ENCODE measurements around the gene RSU1. TPM values are rescaled to one million over a fixed set of nuclear protein-coding genes. Genes with fewer than 3 reads are reported as not detected.

Gene RSU1
- total RNA-seq, 1 donor from 2014 or later: 142 TPM

DNA sequence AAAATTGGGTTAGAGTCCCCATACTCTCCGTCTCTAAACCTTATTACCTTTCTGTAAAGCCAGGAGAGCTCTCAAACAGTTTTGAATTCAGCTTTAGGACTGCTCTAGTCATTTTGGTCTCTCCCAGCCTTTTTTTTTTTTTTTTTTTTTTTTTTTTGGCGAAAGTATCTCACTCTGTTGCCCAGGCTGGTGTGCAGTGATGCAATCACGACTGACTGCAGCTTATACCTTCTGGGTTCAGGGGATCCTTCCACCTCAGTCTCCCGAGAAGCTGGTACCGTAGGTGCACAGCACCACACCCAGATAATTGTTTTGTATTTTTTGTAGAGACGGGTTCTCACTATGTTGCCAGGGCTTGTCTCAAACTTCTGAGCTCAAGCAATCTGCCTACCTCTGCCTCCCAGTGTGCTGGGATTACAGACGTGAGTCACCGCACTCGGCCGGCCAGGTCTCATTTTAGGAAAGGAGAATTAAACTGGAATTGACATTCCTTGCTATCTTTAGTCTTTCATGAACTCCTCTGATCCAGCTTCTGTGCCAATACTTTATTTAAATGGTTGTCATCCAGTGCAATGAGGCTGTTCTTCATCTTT is 31.4 kb upstream of the RSU1 start:
- H2AFZ ChIP-seq (ENCODE audit: low read depth, low read length): no peak overlapping the region
- DNase-seq (ENCODE audit: low read depth) (peak; percentile 52), FAIRE-seq (peak; percentile 49)
- H3K4me2 ChIP-seq (ENCODE audit: low read length): peak overlapping the region; percentile 51
- H3K4me3 ChIP-seq (ENCODE audit: insufficient read depth, low read depth, low read length): no peak overlapping the region
- H3K9me3 ChIP-seq (ENCODE audit: insufficient read depth, low read depth, low read length): no peaks in the 10 kb centered on the region
- TF ChIP-seq CTCF (IDR thresholded peaks at IDR 0.05; ENCODE audit: insufficient read depth, low read depth, low read length) (no peak), EZH2 (IDR thresholded peaks at IDR 0.05; ENCODE audit: insufficient read depth, low read length) (no peak)
- H3K27ac Mint-ChIP-seq (ENCODE audit: unreplicated experiment): peak overlapping the region; percentile 38
- H3K27me3 ChIP-seq (ENCODE audit: insufficient read depth, low read length): no peaks in the 10 kb centered on the region
- H3K4me3 Mint-ChIP-seq (ENCODE audit: unreplicated experiment): peak overlapping the region; percentile 11
- H3K36me3 Mint-ChIP-seq (ENCODE audit: low read depth, unreplicated experiment): no peaks in the 10 kb centered on the region
- no peaks in the 10 kb centered on the region for H4K20me1 ChIP-seq (ENCODE audit: insufficient read depth, low read length)
- peaks cover 11% of the 10 kb centered on the region for H3K4me1 ChIP-seq (ENCODE audit: insufficient read depth, low read length)
- H3K79me2 ChIP-seq (ENCODE audit: insufficient read depth, low read length): no peaks in the 10 kb centered on the region
- no peaks in the 10 kb centered on the region for H3K9me3 Mint-ChIP-seq (ENCODE audit: unreplicated experiment)
- peaks cover 23% of the 10 kb centered on the region for H3K4me1 Mint-ChIP-seq (ENCODE audit: low read depth, unreplicated experiment)
- H3K9ac ChIP-seq (ENCODE audit: low read length): peak overlapping the region; percentile 20
- peak overlapping the region; percentile 31 for H3K27ac ChIP-seq (ENCODE audit: low read depth, low read length)
- H3K36me3 ChIP-seq (ENCODE audit: insufficient read depth, low read length): no peaks in the 10 kb centered on the region
- H3K27me3 Mint-ChIP-seq (ENCODE audit: low read depth, unreplicated experiment): no peaks in the 10 kb centered on the region

- H3K27me3 Mint-ChIP-seq (ENCODE audit: low read depth, unreplicated experiment): no peaks in the 10 kb centered on the region
- H3K4me3 Mint-ChIP-seq (ENCODE audit: unreplicated experiment): no peak overlapping the region
- H3K9ac ChIP-seq (ENCODE audit: low read length): no peak overlapping the region
- H3K4me3 ChIP-seq (ENCODE audit: insufficient read depth, low read depth, low read length): no peak overlapping the region
- no peaks in the 10 kb centered on the region for H3K36me3 ChIP-seq (ENCODE audit: insufficient read depth, low read length)
- no peaks in the 10 kb centered on the region for H3K36me3 Mint-ChIP-seq (ENCODE audit: low read depth, unreplicated experiment)
- H4K20me1 ChIP-seq (ENCODE audit: insufficient read depth, low read length): no peaks in the 10 kb centered on the region
- H3K9me3 ChIP-seq (ENCODE audit: insufficient read depth, low read depth, low read length): no peaks in the 10 kb centered on the region
- H3K27ac Mint-ChIP-seq (ENCODE audit: unreplicated experiment): no peak overlapping the region
- peaks cover 11% of the 10 kb centered on the region for H3K4me1 ChIP-seq (ENCODE audit: insufficient read depth, low read length)
- peak; percentile 53 for DNase-seq (ENCODE audit: low read depth)
- H2AFZ ChIP-seq (ENCODE audit: low read depth, low read length): no peak overlapping the region
- no peaks in the 10 kb centered on the region for H3K9me3 Mint-ChIP-seq (ENCODE audit: unreplicated experiment)
- peaks cover 23% of the 10 kb centered on the region for H3K4me1 Mint-ChIP-seq (ENCODE audit: low read depth, unreplicated experiment)
- TF ChIP-seq EZH2 (IDR thresholded peaks at IDR 0.05; ENCODE audit: insufficient read depth, low read length) (no peak), CTCF (IDR thresholded peaks at IDR 0.05; ENCODE audit: insufficient read depth, low read depth, low read length) (no peak)
- FAIRE-seq: peak; percentile 13
- no peaks in the 10 kb centered on the region for H3K27me3 ChIP-seq (ENCODE audit: insufficient read depth, low read length)
- H3K4me2 ChIP-seq (ENCODE audit: low read length): peak overlapping the region; percentile 15
- H3K79me2 ChIP-seq (ENCODE audit: insufficient read depth, low read length): no peaks in the 10 kb centered on the region
- H3K27ac ChIP-seq (ENCODE audit: low read depth, low read length): no peak overlapping the region
These were observed 30.4 kb upstream of the RSU1 start for GRCh38 chr10:16847644-16848043.

DNA sequence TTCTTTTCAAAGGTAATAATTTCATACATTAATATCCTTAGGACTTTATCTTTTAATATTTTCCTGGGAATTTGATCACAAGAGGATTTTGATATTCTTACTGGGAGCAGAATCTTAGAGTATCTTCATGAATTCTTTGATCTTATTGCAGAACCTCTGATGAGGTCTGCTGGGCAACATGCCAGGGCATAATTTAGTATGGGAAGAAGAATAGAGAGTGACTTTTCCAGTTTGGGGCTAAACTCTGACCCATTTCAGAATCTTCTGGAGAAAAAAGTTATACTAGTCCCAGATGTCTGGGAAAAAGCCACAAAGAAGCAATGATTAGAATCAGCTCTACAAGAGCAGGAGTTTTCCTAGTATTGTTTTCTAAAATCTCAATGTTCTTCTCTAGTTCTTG is 28.0 kb upstream of the RSU1 start:
- Histone ChIP-seq H3K4me3 (ENCODE audit: insufficient read depth, low read depth, low read length) (no peak overlapping the region), H3K27me3 (ENCODE audit: insufficient read depth, low read length) (no peaks in the 10 kb centered on the region), H3K27ac (ENCODE audit: low read depth, low read length) (no peak overlapping the region), H3K4me2 (ENCODE audit: low read length) (no peak overlapping the region), H3K79me2 (ENCODE audit: insufficient read depth, low read length) (no peaks in the 10 kb centered on the region), H3K9me3 (ENCODE audit: insufficient read depth, low read depth, low read length) (no peaks in the 10 kb centered on the region), H4K20me1 (ENCODE audit: insufficient read depth, low read length) (no peaks in the 10 kb centered on the region), H3K36me3 (ENCODE audit: insufficient read depth, low read length) (no peaks in the 10 kb centered on the region), H2AFZ (ENCODE audit: low read depth, low read length) (no peak overlapping the region), H3K4me1 (ENCODE audit: insufficient read depth, low read length) (peaks cover 11% of the 10 kb centered on the region), H3K9ac (ENCODE audit: low read length) (no peak overlapping the region)
- TF ChIP-seq EZH2 (IDR thresholded peaks at IDR 0.05; ENCODE audit: insufficient read depth, low read length) (no peak), CTCF (IDR thresholded peaks at IDR 0.05; ENCODE audit: insufficient read depth, low read depth, low read length) (no peak)
- Mint-ChIP-seq H3K4me1 (ENCODE audit: low read depth, unreplicated experiment) (peaks cover 23% of the 10 kb centered on the region), H3K27me3 (ENCODE audit: low read depth, unreplicated experiment) (no peaks in the 10 kb centered on the region), H3K4me3 (ENCODE audit: unreplicated experiment) (no peak overlapping the region), H3K36me3 (ENCODE audit: low read depth, unreplicated experiment) (no peaks in the 10 kb centered on the region), H3K27ac (ENCODE audit: unreplicated experiment) (no peak overlapping the region), H3K9me3 (ENCODE audit: unreplicated experiment) (no peaks in the 10 kb centered on the region)
- FAIRE-seq (peak; percentile 26), DNase-seq (ENCODE audit: low read depth) (no peak)

Data from astrocyte (in vitro differentiated cells and primary cell).